Liver (tissue), 9 donors: Measurements from ENCODE around the gene CLOCK. TPM values are rescaled to one million over a fixed set of nuclear protein-coding genes. Genes with fewer than 3 reads are reported as not detected.

ENCODE experiments used
- DNase-seq: peaks from one replicate; pipeline ENCODE4 v3.0.0-alpha.2; 2017; ENCODE audit warnings: low spot score
- H3K27ac ChIP-seq, 2 donors: one replicate each; pipeline ENCODE4 v1.7.0; 2013; ENCODE audit warnings: inconsistent platforms in 2 of 2, low read length in 2 of 2, control low read depth in 1 of 2, low read depth in 1 of 2, mild to moderate bottlenecking in 1 of 2
- H3K27me3 ChIP-seq, 4 donors: one replicate each; pipeline versions ENCODE4 v1.6.1 to v1.7.0; 2013; ENCODE audit warnings: low read length in 3 of 4, inconsistent platforms in 1 of 4, mild to moderate bottlenecking in 1 of 4, moderate library complexity in 1 of 4; ENCODE audit not compliant: control insufficient read depth in 4 of 4, insufficient read depth in 4 of 4
- H3K36me3 ChIP-seq, 4 donors: one replicate each; pipeline versions ENCODE4 v1.6.1 to v1.7.0; 2013; ENCODE audit warnings: low read length in 3 of 4, mild to moderate bottlenecking in 3 of 4, low read depth in 1 of 4, moderate library complexity in 1 of 4; ENCODE audit not compliant: control insufficient read depth in 4 of 4, insufficient read depth in 3 of 4
- H3K4me1 ChIP-seq, 4 donors: one replicate each; pipeline versions ENCODE4 v1.6.1 to v1.7.0; 2013; ENCODE audit warnings: low read length in 3 of 4, mild to moderate bottlenecking in 3 of 4, moderate library complexity in 1 of 4; ENCODE audit not compliant: control insufficient read depth in 4 of 4, insufficient read depth in 4 of 4
- H3K4me3 ChIP-seq, 3 donors: one replicate each; pipeline versions ENCODE4 v1.6.1 to v1.7.0; 2013; ENCODE audit warnings: low read length in 3 of 3, control low read depth in 1 of 3, low read depth in 1 of 3, mild to moderate bottlenecking in 1 of 3
- H3K9ac ChIP-seq, 2 donors: one replicate each; pipeline ENCODE4 v1.7.0; 2013; ENCODE audit warnings: low read length in 2 of 2, mild to moderate bottlenecking in 2 of 2, moderate library complexity in 2 of 2, control low read depth in 1 of 2, low read depth in 1 of 2
- H3K9me3 ChIP-seq, 4 donors: one replicate each; pipeline versions ENCODE4 v1.6.1 to v1.7.0; 2013; ENCODE audit warnings: low read length in 3 of 4; ENCODE audit not compliant: control insufficient read depth in 4 of 4
- ATF3 ChIP-seq: IDR thresholded peaks from 2 replicates; pipeline ENCODE4 v1.6.1; 2016; ENCODE audit warnings: antibody characterized with exemption
- CTCF ChIP-seq: fragments of 150-350 bp; IDR thresholded peaks from 2 replicates; pipeline ENCODE4 v1.5.1; 2017; ENCODE audit warnings: improper control_type of control experiment, low read depth, low read length; ENCODE audit not compliant: missing input control
- FOXA1 ChIP-seq: IDR thresholded peaks from 2 replicates; pipeline ENCODE4 v1.6.1; 2016; ENCODE audit warnings: antibody characterized with exemption
- GABPA ChIP-seq, 2 donors: IDR thresholded peaks in 1 of 2; conservative IDR thresholded peaks in 1 of 2; 2 replicates each; pipeline ENCODE4 v1.6.1; 2016; ENCODE audit warnings: antibody characterized with exemption in 2 of 2, mild to moderate bottlenecking in 1 of 2, moderate library complexity in 1 of 2
- JUND ChIP-seq, 2 donors: IDR thresholded peaks; 2 replicates each; pipeline ENCODE4 v1.6.1; 2016; ENCODE audit warnings: antibody characterized with exemption in 2 of 2
- REST ChIP-seq: IDR thresholded peaks from 2 replicates; pipeline ENCODE4 v1.6.1; 2016; ENCODE audit warnings: antibody characterized with exemption, mild to moderate bottlenecking
- SP1 ChIP-seq: IDR thresholded peaks from 2 replicates; pipeline ENCODE4 v1.6.1; 2018; ENCODE audit warnings: antibody characterized with exemption, mild to moderate bottlenecking
- TAF1 ChIP-seq: conservative IDR thresholded peaks from 2 replicates; pipeline ENCODE4 v1.6.1; 2016; ENCODE audit warnings: antibody characterized with exemption, mild to moderate bottlenecking
- YY1 ChIP-seq: IDR thresholded peaks from 2 replicates; pipeline ENCODE4 v1.6.1; 2016; ENCODE audit warnings: antibody characterized with exemption, mild to moderate bottlenecking
- ZBTB33 ChIP-seq: IDR thresholded peaks from 2 replicates; pipeline ENCODE4 v1.6.1; 2016; ENCODE audit warnings: antibody characterized with exemption
- WGBS: extraction: QIAGEN DNeasy Blood & Tissue Kit; methylation state at CpG from one replicate; pipeline ENCODE4 v1.1.7; 2013; 5-methylcytosine and 5-hydroxymethylcytosine counted together
- polyA plus RNA-seq, 2 donors: library from polyadenylated mRNA; stranded (reverse) in 1 of 2; unstranded in 1 of 2; fragments of 200-250 nt in 1 of 2; fragments of >200 nt in 1 of 2; fragmentation: Nextera tagmentation in 1 of 2; extraction: Ambion mirVana in 1 of 2; gene quantifications; one replicate each; pipeline versions ENCODE4 v1.2.1 to v1.2.3, GENCODE V29; 2013 to 2015
- total RNA-seq, 2 donors: library from RNA; depleted of rRNA; stranded (reverse); fragments of >200 nt; gene quantifications; one replicate each; pipeline ENCODE4 v1.2.3, GENCODE V29; 2014
- donor health status: healthy.
- donor health status: healthy.
- donor health status: healthy.
- donor health status: healthy.
- donor health status: healthy.

CLOCK gene
- total and polyA plus RNA-seq, 4 donors = 5.1 to 19.4 (median 6.1) TPM

- H3K9me3 ChIP-seq = peaks cover 2 to 12% (median 3%) of the 10 kb centered on the region in 4 donors
- TF ChIP-seq YY1 = no peak
Observed at GRCh38 chr4:55574252-55574651, 27.5 kb upstream of the CLOCK start.

GRCh38 chr4:55571806-55572205, 25.1 kb upstream of the CLOCK start:
- H3K4me3 ChIP-seq = no peak overlapping the region
- WGBS = 75% methylated on average over 3 of the region's 3 CpGs
- no peak overlapping the region for H3K27ac ChIP-seq
- TF ChIP-seq GABPA (IDR thresholded peaks at IDR 0.05 in 1 of 2, conservative IDR thresholded peaks at IDR 0.05 in 1 of 2) = no peak
- no peak for TF ChIP-seq TAF1
- no peak for TF ChIP-seq FOXA1
- TF ChIP-seq SP1 = no peak
- TF ChIP-seq ATF3 = no peak
- TF ChIP-seq JUND (IDR thresholded peaks at IDR 0.05) = no peak
- TF ChIP-seq REST = no peak
- TF ChIP-seq ZBTB33 = no peak
- no peak for TF ChIP-seq CTCF
- H3K9me3 ChIP-seq = peaks cover 0 to 12% (median 3%) of the 10 kb centered on the region in 4 donors
- H3K9ac ChIP-seq = no peak overlapping the region
- no peaks in the 10 kb centered on the region for H3K36me3 ChIP-seq
- no peaks in the 10 kb centered on the region for H3K4me1 ChIP-seq
- DNase-seq = no peak
- peaks cover 0 to 2% (median 0%) of the 10 kb centered on the region in 4 donors for H3K27me3 ChIP-seq

More at GRCh38 chr4:55574252-55574651, 27.5 kb upstream of the CLOCK start:
- Histone ChIP-seq H3K9ac (no peak overlapping the region), H3K36me3 (no peaks in the 10 kb centered on the region), H3K27me3 (peaks cover 0 to 2% (median 0%) of the 10 kb centered on the region in 4 donors), H3K4me1 (no peaks in the 10 kb centered on the region), H3K27ac (no peak overlapping the region), H3K4me3 (no peak overlapping the region)
- 56% methylated on average over 1 of the region's 1 CpG for WGBS
- no peak for DNase-seq
